ENCODE results near the gene C11orf71. TPM values are rescaled to one million over a fixed set of nuclear protein-coding genes. Genes with fewer than 3 reads are reported as not detected.

The C11orf71 gene
- total RNA-seq, 1 experiment from 2014 or later = 6.2 TPM

DNA sequence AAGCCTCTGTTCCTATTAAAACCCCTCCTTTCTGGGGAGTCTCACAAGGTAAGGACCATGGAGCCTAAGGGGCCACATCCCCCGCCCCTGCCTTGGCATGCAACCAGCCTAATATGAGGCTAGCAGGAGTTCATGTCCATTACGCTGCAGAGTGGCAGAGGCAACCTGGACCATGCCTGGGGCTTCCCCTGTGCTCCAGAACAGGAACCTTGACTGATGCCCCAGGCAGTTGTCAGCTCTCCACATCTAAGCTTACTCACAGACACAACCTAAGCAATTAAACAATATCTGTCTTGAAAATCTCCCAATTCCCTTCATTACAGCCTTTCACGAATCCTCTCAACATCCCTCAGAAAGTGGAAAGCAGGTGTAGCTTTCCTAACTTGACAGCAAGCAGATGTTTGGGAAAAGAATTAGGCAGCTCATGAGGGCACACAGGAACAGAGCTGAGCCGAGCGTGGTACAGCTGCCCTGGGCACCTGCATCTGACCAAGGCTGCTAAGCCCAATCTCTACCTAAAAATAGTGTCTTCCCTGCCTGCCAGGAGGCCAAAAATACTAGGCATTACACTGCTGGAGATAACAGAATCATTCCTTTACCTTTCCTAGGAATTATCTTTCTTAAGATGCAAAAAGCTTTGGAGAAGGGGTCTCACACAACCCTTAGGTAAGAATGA lies 20.8 kb downstream of the C11orf71 start:
- no TSS peak for BruUV-seq (replicated peaks)
- H3K9me3 ChIP-seq (ENCODE audit: control insufficient read depth, insufficient read depth, low read depth, low read length) = no peaks in the 10 kb centered on the region
- H3K36me3 ChIP-seq (ENCODE audit: control insufficient read depth, insufficient read depth, low read length) = no peaks in the 10 kb centered on the region
- H3K27ac ChIP-seq (ENCODE audit: low read length) = no peak overlapping the region
- no peak for TF ChIP-seq SIN3A (IDR thresholded peaks at IDR 0.05; ENCODE audit: borderline replicate concordance, insufficient read depth, low read depth, low read length)
- CTCF ChIA-PET = no interaction called here
- no peak overlapping the region for H3K4me3 ChIP-seq (ENCODE audit: low read depth in 2 of 2, low read length in 2 of 2)
- intact Hi-C loops (cut with micrococcal nuclease; ENCODE audit: unreplicated experiment) = no loop called here
- no peak for DNase-seq (ENCODE audit: low read depth, low spot score)
- peaks cover 16% of the 10 kb centered on the region for H3K27me3 ChIP-seq (ENCODE audit: control insufficient read depth, insufficient read depth, low read length)
- POLR2A ChIA-PET = no interaction called here
- in situ Hi-C loops (cut with HindIII; ENCODE audit: low pct_unique_long_range_greater_than_20kb, low sequenced_read_pairs) = no loop called here
- no peaks in the 10 kb centered on the region for H3K4me1 ChIP-seq (ENCODE audit: control insufficient read depth, insufficient read depth, low read length)
- no peak for ATAC-seq

DNA sequence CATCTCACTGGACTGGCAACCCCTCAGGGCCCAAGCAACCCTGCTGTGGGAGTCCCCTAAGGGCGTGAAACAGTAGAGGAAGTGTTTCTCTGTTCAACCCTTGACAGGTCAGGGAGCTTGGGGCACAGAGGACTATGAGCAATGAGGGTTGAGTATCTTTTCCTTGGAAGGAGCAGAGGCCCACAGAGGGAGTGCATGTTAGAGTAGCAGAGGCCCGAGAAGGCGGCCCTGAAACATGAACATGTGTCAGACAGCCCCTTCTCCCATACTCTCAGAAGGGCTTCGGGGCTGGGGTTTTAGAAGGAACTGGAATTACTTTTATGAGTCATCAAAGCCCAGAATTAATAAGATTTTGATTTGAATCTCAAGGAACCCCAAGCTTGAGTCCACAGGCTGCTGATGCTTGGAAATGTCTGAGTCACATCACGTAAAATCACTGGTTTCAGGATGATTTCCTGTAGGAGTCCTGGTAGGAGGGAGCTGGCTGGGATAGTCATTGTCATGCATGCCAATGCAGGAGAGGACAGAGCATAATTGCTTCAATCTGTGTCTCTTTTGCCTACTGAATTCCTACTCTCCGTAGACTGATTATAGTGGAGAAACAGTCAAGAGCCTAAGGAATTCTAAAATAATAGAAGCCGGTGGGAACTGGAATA lies 22.6 kb downstream of the C11orf71 start:
- Histone ChIP-seq H3K27me3 (ENCODE audit: control insufficient read depth, insufficient read depth, low read length) (peaks cover 27% of the 10 kb centered on the region), H3K36me3 (ENCODE audit: control insufficient read depth, insufficient read depth, low read length) (no peaks in the 10 kb centered on the region), H3K27ac (ENCODE audit: low read length) (no peak overlapping the region), H3K9me3 (ENCODE audit: control insufficient read depth, insufficient read depth, low read depth, low read length) (no peaks in the 10 kb centered on the region), H3K4me1 (ENCODE audit: control insufficient read depth, insufficient read depth, low read length) (no peaks in the 10 kb centered on the region), H3K4me3 (ENCODE audit: low read depth in 2 of 2, low read length in 2 of 2) (no peak overlapping the region)
- ATAC-seq (no peak), DNase-seq (ENCODE audit: low read depth, low spot score) (no peak)
- no peak for TF ChIP-seq SIN3A (IDR thresholded peaks at IDR 0.05; ENCODE audit: borderline replicate concordance, insufficient read depth, low read depth, low read length)
- TF ChIP-seq POLR2AphosphoS5 (IDR thresholded peaks at IDR 0.05; ENCODE audit: low read depth, low read length) = no peak
- no peak for TF ChIP-seq REST (IDR thresholded peaks at IDR 0.05; ENCODE audit: insufficient read depth in 1 of 2, low read depth in 2 of 2, low read length in 1 of 2)
- TF ChIP-seq TCF7L2 (IDR thresholded peaks at IDR 0.05; ENCODE audit: low read depth, low read length) = no peak
- TF ChIP-seq CTCF (IDR thresholded peaks at IDR 0.05) = no peak
- no TSS peak for BruUV-seq (replicated peaks)
- CTCF ChIA-PET = no interaction called here
- in situ Hi-C loops (cut with HindIII; ENCODE audit: low pct_unique_long_range_greater_than_20kb, low sequenced_read_pairs) = no loop called here
- intact Hi-C loops (cut with micrococcal nuclease; ENCODE audit: unreplicated experiment) = no loop called here
- POLR2A ChIA-PET = no interaction called here

GRCh38 chr11:114375052-114375451 lies 25.3 kb downstream of the C11orf71 start:
- no peak overlapping the region for H3K27ac ChIP-seq (ENCODE audit: low read length)
- no peaks in the 10 kb centered on the region for H3K9me3 ChIP-seq (ENCODE audit: control insufficient read depth, insufficient read depth, low read depth, low read length)
- in situ Hi-C loops (cut with HindIII; ENCODE audit: low pct_unique_long_range_greater_than_20kb, low sequenced_read_pairs) (no loop called here), intact Hi-C loops (cut with micrococcal nuclease; ENCODE audit: unreplicated experiment) (no loop called here)
- no peak for ATAC-seq
- peaks cover 38% of the 10 kb centered on the region for H3K27me3 ChIP-seq (ENCODE audit: control insufficient read depth, insufficient read depth, low read length)
- no peaks in the 10 kb centered on the region for H3K36me3 ChIP-seq (ENCODE audit: control insufficient read depth, insufficient read depth, low read length)
- TF ChIP-seq SIN3A (IDR thresholded peaks at IDR 0.05; ENCODE audit: borderline replicate concordance, insufficient read depth, low read depth, low read length) (no peak), CTCF (IDR thresholded peaks at IDR 0.05) (no peak), TCF7L2 (IDR thresholded peaks at IDR 0.05; ENCODE audit: low read depth, low read length) (no peak), REST (IDR thresholded peaks at IDR 0.05; ENCODE audit: insufficient read depth in 1 of 2, low read depth in 2 of 2, low read length in 1 of 2) (no peak), POLR2AphosphoS5 (IDR thresholded peaks at IDR 0.05; ENCODE audit: low read depth, low read length) (no peak)
- ChIA-PET POLR2A (interaction anchor here (0.6 kb wide), 1 partner anchor 69 kb away, joined by 5 read pairs; no protein-coding TSS in a partner anchor), CTCF (no interaction called here)
- no TSS peak for BruUV-seq (replicated peaks)
- H3K4me3 ChIP-seq (ENCODE audit: low read depth in 2 of 2, low read length in 2 of 2) = no peak overlapping the region
- H3K4me1 ChIP-seq (ENCODE audit: control insufficient read depth, insufficient read depth, low read length) = no peaks in the 10 kb centered on the region
- DNase-seq (ENCODE audit: low read depth, low spot score) = no peak

All from Panc1 (cell line).